ENCODE data around the gene PRTN3. TPM values are rescaled to one million over a fixed set of nuclear protein-coding genes. Genes with fewer than 3 reads are reported as not detected.
"Not testable (repeated sequence)": the region's sequence is repeated elsewhere in the genome, so short reads cannot be mapped to it uniquely, and the experiment has no call there.

Gene PRTN3
- total RNA-seq, 2 donors from 2014 or later, result 0.38 TPM; not detected in 1

- DNase-seq (ENCODE audit: low spot score), result no peak
- intact Hi-C loops (cut with DNase I), result no loop called here
Measured at GRCh38 chr19:835210-835810, 5.5 kb upstream of the PRTN3 start.

- DNase-seq (ENCODE audit: low spot score); intact Hi-C loops (cut with DNase I): not testable (repeated sequence)
Measured at GRCh38 chr19:842802-843179, 2.0 kb downstream of the PRTN3 start.

GRCh38 chr19:843180-843835, 2.5 kb downstream of the PRTN3 start:
- intact Hi-C loops (cut with DNase I), result no loop called here
- DNase-seq (ENCODE audit: low spot score), result peak; percentile 84

DNA sequence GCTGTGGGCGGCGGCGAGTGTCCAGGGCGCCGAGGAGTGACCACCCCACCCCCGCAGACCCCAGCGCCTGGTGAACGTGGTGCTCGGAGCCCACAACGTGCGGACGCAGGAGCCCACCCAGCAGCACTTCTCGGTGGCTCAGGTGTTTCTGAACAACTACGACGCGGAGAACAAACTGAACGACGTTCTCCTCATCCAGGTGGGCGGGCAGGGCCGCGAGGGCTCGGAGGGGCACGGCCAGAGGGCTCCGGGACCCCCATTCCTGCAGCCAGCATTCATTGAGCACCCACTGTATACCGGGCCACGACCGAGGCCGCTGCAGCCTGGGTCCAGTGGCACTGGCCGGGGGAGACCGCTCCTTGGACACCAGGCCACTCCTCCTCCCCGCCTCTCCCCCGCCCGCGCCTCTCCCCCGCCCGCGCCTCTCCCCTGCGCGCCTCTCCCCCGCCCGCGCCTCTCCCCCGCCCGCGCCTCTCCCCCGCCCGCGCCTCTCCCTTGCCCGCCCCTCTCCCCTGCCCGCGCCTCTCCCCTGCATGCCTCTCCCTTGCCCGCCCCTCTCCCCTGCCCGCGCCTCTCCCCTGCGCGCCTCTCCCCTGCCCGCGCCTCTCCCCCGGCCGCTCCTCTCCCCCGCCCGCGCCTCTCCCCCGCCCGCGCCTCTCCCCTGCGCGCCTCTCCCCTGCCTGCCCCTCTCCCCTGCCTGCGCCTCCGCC, 3.2 kb downstream of the PRTN3 start:
- intact Hi-C loops (cut with DNase I), result no loop called here
- peak; percentile 48 for DNase-seq (ENCODE audit: low spot score)

- peak; percentile 60 for DNase-seq (ENCODE audit: low spot score)
- intact Hi-C loops (cut with DNase I), result no loop called here
Measured at GRCh38 chr19:844546-844971, 3.8 kb downstream of the PRTN3 start.

- intact Hi-C loops (cut with DNase I), result no loop called here
- peak; percentile 78 for DNase-seq (ENCODE audit: low spot score)
Measured at GRCh38 chr19:845707-846521, 5.1 kb downstream of the PRTN3 start.

DNA sequence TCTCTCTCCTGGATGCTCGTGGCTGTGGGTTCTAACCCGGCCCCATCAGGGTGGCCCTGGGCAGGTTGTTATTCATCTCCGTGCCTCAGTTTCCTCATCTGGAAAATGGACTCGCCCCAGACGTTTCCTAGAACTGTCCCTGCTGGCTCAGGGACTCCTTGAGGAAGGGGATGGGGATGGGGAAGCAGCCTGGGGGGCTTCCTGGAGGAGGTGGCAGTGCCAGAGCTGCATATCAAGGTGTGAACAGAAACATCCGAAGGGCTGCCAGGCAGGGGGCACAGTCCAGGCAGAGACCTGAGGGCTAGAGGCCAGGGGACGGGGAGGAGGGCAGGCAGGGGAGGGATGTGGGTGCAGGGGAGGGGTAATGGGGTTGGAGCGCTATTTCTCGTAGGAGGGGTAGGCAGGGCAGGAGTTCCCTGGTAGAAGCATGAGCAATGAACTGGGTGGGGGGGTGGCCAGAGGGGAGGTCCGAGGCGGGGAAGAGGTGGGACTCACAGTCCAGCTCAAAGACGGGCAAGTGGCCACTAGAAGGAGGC, 7.7 kb downstream of the PRTN3 start:
- intact Hi-C loops (cut with DNase I), result no loop called here
- DNase-seq (ENCODE audit: low spot score), result no peak

- DNase-seq (ENCODE audit: low spot score); intact Hi-C loops (cut with DNase I): not testable (repeated sequence)
Measured at GRCh38 chr19:849195-849594, 8.4 kb downstream of the PRTN3 start.

DNA sequence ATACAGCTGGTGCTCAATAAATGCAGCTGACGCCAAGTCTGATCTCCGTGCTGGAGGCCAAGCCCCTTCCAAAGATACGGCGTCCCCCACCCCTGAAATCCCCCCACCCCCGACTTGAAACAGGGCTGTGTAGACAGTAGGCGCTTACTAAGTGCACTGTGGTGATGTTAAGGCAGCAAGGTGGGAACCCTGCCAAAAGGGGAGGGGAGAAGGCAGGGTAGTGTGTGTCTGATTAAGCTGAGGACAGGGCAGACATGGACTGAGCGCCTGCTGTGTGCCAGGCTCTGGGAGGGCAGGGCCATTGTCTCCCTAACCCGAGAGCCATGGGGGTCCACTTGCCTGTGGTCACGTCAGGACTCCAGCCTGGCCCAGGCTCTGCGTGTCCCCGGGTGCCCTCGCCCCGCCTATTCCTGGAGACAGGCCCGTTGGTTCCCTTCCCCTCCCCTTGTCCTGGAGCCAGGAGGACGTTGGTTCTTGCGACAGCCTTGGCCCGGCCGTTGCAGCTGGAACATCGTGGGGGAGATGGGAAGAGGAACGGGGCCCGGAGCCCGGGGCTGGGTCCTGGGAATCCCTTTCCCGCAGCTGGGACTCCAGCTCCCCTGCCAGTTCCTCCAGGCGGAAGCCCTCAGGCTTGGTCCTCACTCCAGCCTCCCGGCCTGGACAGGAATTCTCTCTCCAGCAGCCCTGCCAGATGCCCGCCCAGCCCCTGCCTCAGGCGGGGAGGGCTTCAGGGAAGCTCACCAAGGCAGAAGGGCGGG, 9.6 kb downstream of the PRTN3 start:
- DNase-seq (ENCODE audit: low spot score), result peak; percentile 98
- intact Hi-C loops (cut with DNase I), result loop anchor here (5.0 to 10.0 kb wide), 2 partner anchors 78 to 134 kb away; partner anchors contain the start of gene WDR18 (in 1 of the 2)

DNA sequence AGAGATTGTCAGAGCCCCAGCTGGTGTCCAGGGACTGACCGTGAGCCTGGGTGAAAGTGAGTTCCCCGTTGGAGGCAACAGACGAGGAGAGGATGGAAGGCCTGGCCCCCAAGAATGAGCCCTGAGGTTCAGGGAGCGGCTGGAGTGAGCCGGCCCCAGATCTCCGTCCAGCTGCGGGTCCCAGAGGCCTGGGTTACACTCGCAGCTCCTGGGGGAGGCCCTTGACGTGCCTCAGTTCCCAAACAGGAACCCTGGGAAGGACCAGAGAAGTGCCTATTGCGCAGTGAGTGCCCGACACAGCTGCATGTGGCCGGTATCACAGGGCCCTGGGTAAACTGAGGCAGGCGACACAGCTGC, 10.2 kb downstream of the PRTN3 start:
- intact Hi-C loops (cut with DNase I), result loop anchor here (5.0 to 10.0 kb wide), 2 partner anchors 79 to 134 kb away; partner anchors contain the start of gene WDR18 (in 1 of the 2)
- DNase-seq (ENCODE audit: low spot score), result no peak

DNA sequence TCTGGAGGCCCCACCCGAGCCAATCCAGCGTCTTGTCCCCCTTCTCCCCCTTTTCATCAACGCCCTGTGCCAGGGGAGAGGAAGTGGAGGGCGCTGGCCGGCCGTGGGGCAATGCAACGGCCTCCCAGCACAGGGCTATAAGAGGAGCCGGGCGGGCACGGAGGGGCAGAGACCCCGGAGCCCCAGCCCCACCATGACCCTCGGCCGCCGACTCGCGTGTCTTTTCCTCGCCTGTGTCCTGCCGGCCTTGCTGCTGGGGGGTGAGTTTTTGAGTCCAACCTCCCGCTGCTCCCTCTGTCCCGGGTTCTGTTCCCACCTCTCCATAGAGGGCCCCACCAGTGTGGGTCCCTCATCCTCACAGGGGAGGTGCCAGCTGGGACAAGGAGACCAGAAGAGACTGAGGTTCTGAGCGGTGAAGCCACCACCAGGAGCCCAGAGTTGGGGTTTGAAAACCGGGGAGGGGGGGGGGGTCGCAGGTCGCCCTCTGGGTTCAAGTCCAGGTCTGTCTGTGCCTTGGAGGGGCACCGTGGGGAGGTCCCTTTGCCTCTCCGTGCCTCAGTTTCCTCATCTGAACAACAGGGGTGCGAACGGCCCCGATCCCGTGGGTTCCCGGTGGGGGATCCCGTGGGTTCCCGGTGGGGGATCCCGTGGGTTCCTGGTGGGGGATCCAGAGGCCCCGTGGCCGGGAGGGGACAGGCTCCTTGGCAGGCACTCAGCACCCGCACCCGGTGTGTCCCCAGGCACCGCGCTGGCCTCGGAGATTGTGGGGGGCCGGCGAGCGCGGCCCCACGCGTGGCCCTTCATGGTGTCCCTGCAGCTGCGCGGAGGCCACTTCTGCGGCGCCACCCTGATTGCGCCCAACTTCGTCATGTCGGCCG, 11.6 kb downstream of the PRTN3 start, which contains the start of gene ELANE:
ELANE (plus strand) TSS at position 168 of the 878 bp plus-strand sequence; CDS start at position 194, 26 bp downstream.
- intact Hi-C loops (cut with DNase I), result loop anchor here (5.0 to 10.0 kb wide), 2 partner anchors 80 to 132 kb away; partner anchors contain the start of gene WDR18 (in 1 of the 2)
- DNase-seq (ENCODE audit: low spot score), result no peak

GRCh38 chr19:853014-853585, 12.3 kb downstream of the PRTN3 start:
- no peak for DNase-seq (ENCODE audit: low spot score)
- intact Hi-C loops (cut with DNase I), result loop anchor here (5.0 to 10.0 kb wide), 2 partner anchors 81 to 132 kb away; partner anchors contain the start of gene WDR18 (in 1 of the 2)

DNA sequence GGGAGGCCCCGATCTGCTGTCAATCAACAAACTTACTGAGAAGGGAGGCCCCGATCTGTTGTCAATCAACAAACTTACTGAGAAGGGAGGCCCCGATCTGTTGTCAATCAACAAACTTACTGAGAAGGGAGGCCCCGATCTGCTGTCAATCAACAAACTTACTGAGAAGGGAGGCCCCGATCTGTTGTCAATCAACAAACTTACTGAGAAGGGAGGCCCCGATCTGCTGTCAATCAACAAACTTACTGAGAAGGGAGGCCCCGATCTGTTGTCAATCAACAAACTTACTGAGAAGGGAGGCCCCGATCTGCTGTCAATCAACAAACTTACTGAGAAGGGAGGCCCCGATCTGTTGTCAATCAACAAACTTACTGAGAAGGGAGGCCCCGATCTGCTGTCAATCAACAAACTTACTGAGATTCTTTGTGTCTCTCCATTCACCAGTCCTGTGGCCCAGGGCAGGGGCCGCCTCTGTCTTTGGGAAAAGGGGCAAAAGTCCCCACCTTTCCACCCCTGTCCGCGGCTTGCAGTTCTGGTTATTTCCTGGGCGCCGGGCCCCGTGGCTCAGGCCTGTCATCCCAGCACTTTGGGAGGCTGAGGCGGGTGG, 12.9 kb downstream of the PRTN3 start:
- intact Hi-C loops (cut with DNase I), result loop anchor here (5.0 to 10.0 kb wide), 2 partner anchors 81 to 131 kb away; partner anchors contain the start of gene WDR18 (in 1 of the 2)
- not testable (repeated sequence) for DNase-seq (ENCODE audit: low spot score)

DNA sequence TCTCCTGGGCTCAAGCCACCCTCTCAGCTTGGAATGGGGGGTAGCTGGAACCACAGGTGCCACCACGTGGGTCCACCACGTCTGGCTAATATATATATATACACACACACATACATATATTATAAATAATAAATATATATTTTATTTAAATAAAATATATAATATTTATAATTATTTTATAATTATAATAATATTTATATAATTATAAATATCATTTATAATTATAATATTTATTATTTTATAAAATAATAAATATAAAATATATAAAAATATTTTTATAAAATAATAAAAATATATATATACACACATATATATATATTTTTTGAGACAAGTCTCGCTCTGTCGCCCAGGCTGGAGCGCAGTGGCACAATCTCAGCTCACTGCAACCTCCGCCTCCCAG, 13.8 kb downstream of the PRTN3 start:
- intact Hi-C loops (cut with DNase I), result loop anchor here (5.0 to 10.0 kb wide), 2 partner anchors 82 to 130 kb away; partner anchors contain the start of gene WDR18 (in 1 of the 2)
- no peak for DNase-seq (ENCODE audit: low spot score)

- intact Hi-C loops (cut with DNase I), result loop anchor here in 1 of 2 donors (10.0 kb wide), 1 partner anchor 130 kb away; the partner anchor contains the start of gene WDR18
- DNase-seq (ENCODE audit: low spot score), result no peak
Measured at GRCh38 chr19:855142-855541, 14.3 kb downstream of the PRTN3 start.

- DNase-seq (ENCODE audit: low spot score), result no peak
- intact Hi-C loops (cut with DNase I), result loop anchor here in 1 of 2 donors (10.0 kb wide), 1 partner anchor 129 kb away; the partner anchor contains the start of gene WDR18
Measured at GRCh38 chr19:855566-856120, 14.8 kb downstream of the PRTN3 start.

All from posterior vena cava (tissue), 2 donors.